ENCODE data around the gene STRA6. TPM values are rescaled to one million over a fixed set of nuclear protein-coding genes. Genes with fewer than 3 reads are reported as not detected.

The STRA6 gene
- polyA plus RNA-seq, 6 donors from 2014 or later = not detected

DNA sequence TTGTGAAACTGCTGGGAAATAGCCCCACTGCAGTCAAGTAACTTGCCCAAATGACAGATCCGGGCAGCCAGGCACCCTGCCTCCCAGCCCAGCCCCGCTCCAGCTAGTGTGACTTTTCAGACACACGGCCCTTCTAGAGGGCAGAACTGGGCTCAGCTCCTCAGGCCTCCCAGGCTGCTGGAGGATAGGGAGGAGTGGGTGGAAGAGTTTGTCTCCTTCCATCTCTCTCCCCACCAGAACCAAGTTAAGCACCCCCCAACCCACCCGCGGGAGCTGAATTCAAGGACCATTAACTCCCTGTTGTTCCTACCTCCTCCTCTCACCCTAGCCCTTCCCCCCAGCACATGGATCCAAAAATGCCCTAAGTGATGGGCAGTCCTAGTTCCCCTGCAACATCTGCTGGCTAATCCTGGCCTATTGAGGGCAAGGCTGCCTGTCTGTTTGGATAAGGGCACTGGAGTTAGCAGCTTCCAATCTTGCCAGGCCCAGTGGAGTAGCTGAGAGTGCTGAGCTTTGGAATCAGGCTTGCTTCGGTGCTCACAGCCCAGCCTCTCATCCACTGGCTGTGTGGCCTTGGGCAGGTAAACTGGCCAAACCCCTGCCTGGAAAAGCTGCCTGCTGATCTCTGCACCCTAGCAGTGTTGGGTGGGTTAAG is 36.6 kb upstream of the STRA6 start:
- Mint-ChIP-seq H3K27me3 (peaks cover 25 to 32% (median 32%) of the 10 kb centered on the region in 3 donors), H3K36me3 (no peaks in the 10 kb centered on the region), H3K27ac (peak overlapping the region in 2 of 6 donors; percentile 15 to 32), H3K4me3 (no peak overlapping the region), H3K9me3 (no peaks in the 10 kb centered on the region), H3K4me1 (peaks cover 8 to 10% (median 9%) of the 10 kb centered on the region in 3 donors)
- DNase-seq (no peak), ATAC-seq (ENCODE audit: low read depth in 2 of 2) (no peak)

DNA sequence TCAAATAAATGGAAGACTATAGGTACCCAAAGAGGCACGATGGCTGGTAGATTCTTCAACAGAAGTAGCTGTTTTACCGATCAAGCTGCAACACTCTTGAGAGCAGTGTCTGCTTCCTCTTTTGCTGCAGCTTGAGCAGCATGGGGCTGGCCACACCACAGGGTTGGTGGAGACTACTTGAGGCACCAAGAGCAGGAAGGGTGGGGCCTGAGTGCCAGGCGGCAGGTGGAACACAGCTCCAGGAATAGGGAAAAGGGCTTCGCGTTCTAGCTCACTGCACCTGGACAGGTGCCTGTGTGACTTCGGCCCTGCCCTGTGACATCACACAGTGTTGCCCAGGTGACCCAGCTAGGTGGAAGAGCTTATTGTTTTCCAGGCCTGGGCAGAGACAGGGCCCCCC is 33.4 kb upstream of the STRA6 start, which contains the start of gene CCDC33:
Gene CCDC33, plus strand, starts transcription at position 365 of the 400 bp plus-strand sequence. CDS start 394 bp downstream, outside the sequence.
- H3K4me1 Mint-ChIP-seq = peaks cover 8 to 10% (median 10%) of the 10 kb centered on the region in 3 donors
- H3K4me3 Mint-ChIP-seq = no peak within 1 kb of the TSS
- peak within 1 kb of the TSS in 1 of 6 donors; percentile 88 for H3K27ac Mint-ChIP-seq
- H3K9me3 Mint-ChIP-seq = no peaks in the 10 kb centered on the region
- DNase-seq (peak; percentile 14), ATAC-seq (ENCODE audit: low read depth in 2 of 2) (peak; percentile 81 to 90)
- H3K36me3 Mint-ChIP-seq = no peaks in the 10 kb centered on the region
- H3K27me3 Mint-ChIP-seq = peaks cover 10 to 21% (median 10%) of the 10 kb centered on the region in 3 donors

DNA sequence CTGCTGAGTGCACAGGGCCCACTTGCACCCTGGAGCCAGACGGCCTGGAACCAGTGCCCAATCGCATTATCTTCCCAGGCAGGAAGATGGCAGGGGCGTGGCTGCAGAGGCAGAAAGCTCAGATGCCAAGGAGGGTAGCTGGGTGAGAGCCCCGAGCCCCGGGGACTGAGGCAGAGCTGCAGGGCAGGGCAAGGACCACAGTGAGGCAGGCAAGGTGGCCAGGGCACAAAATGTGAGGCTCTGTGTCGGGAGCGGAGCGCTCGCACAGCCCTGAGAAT is 31.9 kb upstream of the STRA6 start:
- Mint-ChIP-seq H3K4me3 (no peak overlapping the region), H3K9me3 (no peaks in the 10 kb centered on the region), H3K27ac (peak overlapping the region in 1 of 6 donors; percentile 29), H3K4me1 (peaks cover 8 to 10% (median 10%) of the 10 kb centered on the region in 3 donors), H3K36me3 (no peaks in the 10 kb centered on the region), H3K27me3 (peaks cover 8 to 32% (median 13%) of the 10 kb centered on the region in 3 donors)
- no peak for ATAC-seq (ENCODE audit: low read depth in 2 of 2)
- DNase-seq = no peak

DNA sequence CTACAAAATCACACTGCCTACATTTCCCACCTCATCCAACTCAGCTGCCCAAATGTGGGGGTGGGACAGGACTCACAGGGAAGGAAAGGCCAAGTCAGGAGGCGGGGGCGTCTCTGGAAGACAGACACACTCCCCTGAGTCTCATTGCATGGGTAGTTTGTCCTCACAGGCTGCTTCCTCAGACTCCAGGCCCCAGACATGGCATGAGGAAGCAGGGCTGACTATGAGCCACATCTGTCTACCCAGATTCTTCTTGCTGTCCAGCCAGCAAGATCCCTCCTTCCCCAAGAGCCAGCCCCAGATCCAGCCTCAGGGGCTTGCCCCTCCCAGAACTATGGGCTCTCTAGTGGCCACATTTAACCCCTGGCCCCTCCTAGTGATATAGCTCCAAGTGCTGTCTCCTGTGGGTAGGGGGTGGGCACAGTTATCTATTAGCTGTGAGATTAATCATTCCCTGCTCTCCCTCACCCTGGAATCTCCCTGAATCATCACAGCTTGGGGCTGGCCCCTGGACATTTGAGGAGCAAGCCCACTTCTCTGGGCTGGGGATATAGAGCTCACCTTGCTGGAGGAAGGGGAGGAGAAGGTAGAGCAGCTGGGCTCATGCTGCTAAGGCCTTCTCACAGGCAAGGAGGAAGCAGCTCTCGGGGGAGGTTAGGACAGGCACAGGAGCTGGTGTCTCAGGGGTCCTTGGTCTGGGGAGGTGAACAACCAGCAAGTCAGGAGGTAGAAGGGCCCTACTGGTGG is 31.4 kb upstream of the STRA6 start:
- peak overlapping the region in 1 of 6 donors; percentile 29 for H3K27ac Mint-ChIP-seq
- peaks cover 8 to 10% (median 10%) of the 10 kb centered on the region in 3 donors for H3K4me1 Mint-ChIP-seq
- DNase-seq (no peak), ATAC-seq (ENCODE audit: low read depth in 2 of 2) (no peak)
- H3K36me3 Mint-ChIP-seq = no peaks in the 10 kb centered on the region
- no peak overlapping the region for H3K4me3 Mint-ChIP-seq
- no peaks in the 10 kb centered on the region for H3K9me3 Mint-ChIP-seq
- peaks cover 9 to 35% (median 18%) of the 10 kb centered on the region in 3 donors for H3K27me3 Mint-ChIP-seq

DNA sequence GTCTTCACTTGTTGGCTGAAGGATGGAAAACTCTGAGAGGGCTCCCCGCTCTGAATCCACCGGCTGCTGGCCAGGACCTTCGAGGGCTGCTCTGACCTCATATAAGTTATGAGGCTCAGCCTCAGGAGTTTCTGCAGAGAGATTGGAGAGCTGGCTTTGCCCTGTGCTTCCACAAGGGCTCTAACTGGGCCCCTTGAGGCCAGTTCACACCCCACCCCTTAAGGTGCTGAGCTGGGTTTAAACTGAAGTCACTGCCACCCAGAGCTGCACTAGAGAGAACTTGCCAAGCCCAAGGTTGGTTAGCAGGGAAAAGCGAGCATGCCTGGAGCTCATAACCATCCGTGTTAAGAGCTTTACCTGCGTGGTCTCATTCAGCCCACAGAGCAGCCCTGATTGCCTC is 30.8 kb upstream of the STRA6 start:
- Mint-ChIP-seq H3K36me3 (no peaks in the 10 kb centered on the region), H3K4me1 (peaks cover 8 to 10% (median 10%) of the 10 kb centered on the region in 3 donors), H3K4me3 (no peak overlapping the region), H3K27me3 (peaks cover 5 to 37% (median 18%) of the 10 kb centered on the region in 3 donors), H3K27ac (no peak overlapping the region), H3K9me3 (no peaks in the 10 kb centered on the region)
- DNase-seq (no peak), ATAC-seq (ENCODE audit: low read depth in 2 of 2) (no peak)

DNA sequence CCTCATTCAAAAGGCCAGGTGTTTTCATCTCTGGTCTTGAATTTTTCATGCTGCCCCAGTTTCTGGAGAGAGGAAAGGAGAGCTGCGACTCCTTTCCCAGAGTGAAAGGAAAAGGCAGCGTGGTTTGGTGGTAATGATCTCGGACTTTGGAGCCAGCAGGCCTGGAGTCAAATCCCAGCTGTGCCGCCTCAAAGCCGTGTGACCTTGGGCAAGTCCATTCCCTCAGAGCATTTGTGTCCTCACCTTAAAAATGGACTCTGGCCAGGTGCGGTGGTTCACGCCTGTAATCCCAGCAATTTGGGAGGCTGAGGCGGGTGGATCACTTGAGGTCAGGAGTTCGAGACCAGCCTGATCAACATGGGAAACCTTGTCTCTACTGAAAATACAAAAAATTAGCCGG is 28.9 kb upstream of the STRA6 start:
- Mint-ChIP-seq H3K4me3 (no peak overlapping the region), H3K27me3 (peaks cover 7 to 51% (median 24%) of the 10 kb centered on the region in 3 donors), H3K9me3 (no peaks in the 10 kb centered on the region), H3K27ac (no peak overlapping the region), H3K4me1 (peaks cover 8 to 11% (median 9%) of the 10 kb centered on the region in 3 donors), H3K36me3 (no peaks in the 10 kb centered on the region)
- no peak for ATAC-seq (ENCODE audit: low read depth in 2 of 2)
- no peak for DNase-seq

DNA sequence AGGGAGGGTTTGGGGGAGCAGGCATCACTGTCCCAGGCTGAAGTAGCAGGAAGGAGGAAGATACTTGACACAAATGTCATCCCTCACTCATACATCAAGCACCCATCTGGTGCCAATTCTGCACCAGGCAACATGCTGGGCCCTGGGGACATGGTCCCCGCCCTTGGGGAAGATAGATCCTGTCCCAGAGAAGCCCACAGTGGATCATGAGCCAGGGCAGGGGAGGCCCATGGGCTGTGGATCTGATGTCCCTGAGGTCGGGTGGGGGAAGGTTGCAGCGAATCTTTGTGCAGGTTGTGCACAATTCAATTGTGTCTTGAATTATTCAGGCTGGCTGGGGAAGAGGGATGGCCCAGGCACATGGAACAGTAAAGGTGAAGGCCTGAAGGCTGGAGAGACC is 27.1 kb upstream of the STRA6 start:
- no peak overlapping the region for H3K4me3 Mint-ChIP-seq
- no peak for DNase-seq
- H3K36me3 Mint-ChIP-seq = no peaks in the 10 kb centered on the region
- ATAC-seq (ENCODE audit: low read depth in 2 of 2) = no peak
- no peak overlapping the region for H3K27ac Mint-ChIP-seq
- H3K27me3 Mint-ChIP-seq = peaks cover 16 to 67% (median 41%) of the 10 kb centered on the region in 3 donors
- peaks cover 0 to 4% (median 2%) of the 10 kb centered on the region in 3 donors for H3K4me1 Mint-ChIP-seq
- no peaks in the 10 kb centered on the region for H3K9me3 Mint-ChIP-seq

DNA sequence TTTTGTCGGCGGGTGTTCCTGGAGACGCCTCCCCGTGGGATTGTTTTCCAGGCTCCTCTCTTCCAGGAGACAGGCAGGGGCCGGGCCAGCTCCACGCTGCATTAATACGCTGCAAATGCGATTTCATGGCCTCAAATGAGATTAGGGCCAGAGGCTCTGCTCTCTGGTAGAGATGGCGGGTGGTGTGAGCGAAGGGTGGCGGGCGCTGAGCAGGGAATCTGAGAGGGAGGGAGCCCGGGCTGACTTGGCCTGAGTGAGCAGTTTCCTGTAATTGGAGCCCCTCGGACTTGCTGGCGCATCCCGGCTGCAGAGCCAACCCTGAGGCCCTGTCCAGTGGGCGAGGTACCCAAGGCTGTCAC is 26.1 kb upstream of the STRA6 start:
- H3K27me3 Mint-ChIP-seq = peaks cover 24 to 69% (median 44%) of the 10 kb centered on the region in 3 donors
- H3K9me3 Mint-ChIP-seq = no peaks in the 10 kb centered on the region
- no peaks in the 10 kb centered on the region for H3K36me3 Mint-ChIP-seq
- DNase-seq = no peak
- H3K4me3 Mint-ChIP-seq = no peak overlapping the region
- peaks cover 0 to 1% (median 0%) of the 10 kb centered on the region in 3 donors for H3K4me1 Mint-ChIP-seq
- no peak for ATAC-seq (ENCODE audit: low read depth in 2 of 2)
- H3K27ac Mint-ChIP-seq = no peak overlapping the region

DNA sequence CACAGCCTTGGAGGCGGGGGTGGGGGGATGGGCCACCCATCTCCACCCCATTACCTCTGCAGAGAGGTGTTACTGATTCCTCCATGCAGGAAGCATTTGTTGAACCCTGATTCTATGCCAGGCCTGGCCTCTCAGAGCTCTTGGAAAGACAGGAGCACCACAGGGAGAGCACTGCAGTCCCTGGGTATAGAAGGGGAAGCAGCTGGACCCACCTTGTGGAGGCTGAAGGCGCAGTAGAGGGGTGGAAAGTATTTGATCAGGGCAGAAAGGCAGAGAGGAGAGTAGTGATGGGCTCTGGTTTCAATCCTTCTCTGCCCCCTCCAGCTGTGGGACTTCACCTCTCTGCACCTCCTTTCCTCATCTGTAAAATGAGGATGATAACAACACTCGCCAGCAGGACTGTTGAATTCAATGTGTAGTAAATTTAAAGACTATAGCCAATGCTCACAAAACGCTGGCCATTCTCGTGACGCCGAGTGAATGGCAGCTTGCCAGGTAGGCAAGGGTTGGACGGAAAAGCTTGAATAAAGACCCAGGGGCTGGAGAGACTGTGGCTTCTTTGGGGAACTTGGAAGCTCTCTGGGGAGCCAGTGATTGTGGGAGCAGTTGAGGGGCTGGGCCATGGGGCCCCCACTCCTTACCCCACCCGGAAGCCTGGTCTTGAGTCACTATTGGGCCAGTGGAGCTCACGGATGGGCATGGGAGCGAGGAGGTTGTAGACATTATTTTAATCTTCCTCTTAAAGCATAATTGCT is 25.6 kb upstream of the STRA6 start:
- ATAC-seq (ENCODE audit: low read depth in 2 of 2) (no peak), DNase-seq (no peak)
- Mint-ChIP-seq H3K36me3 (no peaks in the 10 kb centered on the region), H3K4me1 (peaks cover 0 to 1% (median 0%) of the 10 kb centered on the region in 3 donors), H3K4me3 (no peak overlapping the region), H3K27ac (no peak overlapping the region), H3K9me3 (no peaks in the 10 kb centered on the region), H3K27me3 (peaks cover 27 to 74% (median 50%) of the 10 kb centered on the region in 3 donors)

DNA sequence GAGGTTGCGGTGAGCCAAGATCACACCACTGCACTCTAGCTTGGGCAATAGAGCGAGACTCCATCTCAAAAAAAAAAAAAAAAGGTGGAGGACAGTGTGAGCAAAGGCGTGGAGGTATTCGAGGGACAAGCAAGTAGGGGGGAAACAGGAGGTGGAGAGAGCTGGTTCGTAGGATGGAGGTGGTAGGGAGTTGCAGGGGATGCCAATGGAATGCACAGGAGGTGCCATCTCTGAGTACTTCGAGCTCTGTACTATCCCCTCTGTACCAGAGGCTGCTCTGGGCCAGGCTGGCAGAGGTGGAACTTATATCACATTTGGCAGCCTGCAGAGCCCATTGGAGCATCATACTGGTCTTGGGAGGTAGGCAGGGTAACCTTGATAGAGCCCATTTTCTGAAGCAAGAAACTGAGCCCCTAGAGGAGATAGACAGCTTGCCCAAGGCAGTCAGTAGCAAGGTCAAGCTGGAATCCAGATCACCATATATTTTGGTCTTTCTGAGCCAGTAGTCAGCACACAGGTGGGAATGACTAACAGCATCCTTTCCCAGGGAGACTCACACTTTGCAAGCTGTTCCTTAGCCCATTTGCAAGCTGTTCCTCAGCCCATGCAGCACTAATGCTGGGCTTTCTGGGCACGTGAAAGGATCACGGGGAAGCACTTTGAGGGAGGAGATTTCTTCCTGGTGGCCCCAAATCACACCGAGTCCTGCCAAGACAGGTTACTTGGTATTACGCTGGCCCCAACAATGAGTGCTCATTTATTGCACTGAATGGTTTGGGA is 24.4 kb upstream of the STRA6 start:
- H3K4me3 Mint-ChIP-seq = no peak overlapping the region
- H3K27me3 Mint-ChIP-seq = peaks cover 27 to 78% (median 59%) of the 10 kb centered on the region in 3 donors

DNA sequence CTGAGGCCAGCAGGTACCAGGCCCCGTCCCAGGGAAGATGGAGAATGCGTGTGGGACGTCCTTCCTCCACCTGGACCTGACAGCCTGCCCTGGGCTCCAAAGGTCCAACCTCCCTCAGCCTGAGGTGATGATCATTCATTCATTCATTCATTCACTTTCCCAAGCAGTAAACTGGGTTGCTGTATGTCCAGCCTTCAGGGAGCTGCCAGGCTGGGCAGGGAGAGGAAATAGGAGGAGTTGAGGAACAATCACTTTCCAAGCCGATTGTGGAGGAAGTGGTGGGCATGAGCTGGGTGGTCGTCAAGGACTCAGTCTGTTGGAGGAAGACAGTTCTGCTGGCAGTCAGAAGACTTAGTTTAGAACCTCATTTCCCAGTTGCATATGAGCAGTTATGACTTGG is 23.3 kb upstream of the STRA6 start:
- Mint-ChIP-seq H3K4me3 (no peak overlapping the region), H3K4me1 (peaks cover 0 to 1% (median 0%) of the 10 kb centered on the region in 3 donors), H3K36me3 (no peaks in the 10 kb centered on the region), H3K27ac (no peak overlapping the region), H3K27me3 (peaks cover 31 to 77% (median 63%) of the 10 kb centered on the region in 3 donors), H3K9me3 (no peaks in the 10 kb centered on the region)
- DNase-seq = no peak
- no peak for ATAC-seq (ENCODE audit: low read depth in 2 of 2)

More for the DNA sequence above, 24.4 kb upstream of the STRA6 start:
- H3K36me3 Mint-ChIP-seq = no peaks in the 10 kb centered on the region
- ATAC-seq (ENCODE audit: low read depth in 2 of 2) (no peak), DNase-seq (no peak)
- peaks cover 0 to 1% (median 0%) of the 10 kb centered on the region in 3 donors for H3K4me1 Mint-ChIP-seq
- H3K27ac Mint-ChIP-seq = peak overlapping the region in 1 of 6 donors; percentile 60
- H3K9me3 Mint-ChIP-seq = no peaks in the 10 kb centered on the region

DNA sequence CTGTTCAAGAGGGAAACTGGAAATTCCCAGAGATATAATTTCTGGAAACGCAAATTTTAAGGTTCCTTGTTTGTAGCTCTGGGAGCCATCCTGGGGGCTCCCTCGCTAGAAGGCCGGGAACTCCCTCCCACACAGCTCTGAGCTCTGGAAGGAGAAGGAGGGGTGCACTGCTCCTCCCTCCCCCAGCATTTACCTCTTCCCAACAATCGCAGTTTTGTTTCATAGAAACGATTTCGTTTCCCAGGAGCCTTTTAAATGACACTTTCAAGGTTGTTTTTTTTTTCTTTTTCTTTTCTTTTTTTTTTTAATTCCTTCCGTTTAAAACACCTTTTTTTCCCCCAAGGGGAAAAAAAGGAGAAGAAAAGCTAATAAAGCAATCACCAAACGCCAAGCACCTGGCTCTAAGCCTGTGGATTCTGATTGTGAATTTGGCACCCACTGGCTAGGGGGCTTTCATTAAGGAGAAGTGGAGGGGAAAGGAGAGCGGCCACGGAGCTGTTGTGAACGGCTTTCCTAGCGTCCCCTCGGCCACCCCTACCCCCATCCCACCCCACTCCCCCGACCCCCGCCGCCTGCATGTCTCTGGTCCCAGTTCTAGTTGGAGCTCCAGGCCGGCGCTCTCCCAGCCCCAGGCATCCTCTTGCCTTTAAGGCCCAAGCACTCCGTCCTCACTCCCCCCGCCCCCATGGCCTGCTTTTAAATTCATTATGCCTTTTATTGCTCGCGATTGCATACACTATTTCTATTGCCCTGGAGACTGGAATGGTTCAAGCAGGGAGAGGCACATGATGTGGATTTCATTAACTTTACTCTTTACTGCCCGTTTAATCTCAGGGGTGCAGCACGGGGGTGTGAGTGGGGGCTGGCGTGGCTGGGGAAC is 19.9 kb upstream of the STRA6 start:
- H3K27me3 Mint-ChIP-seq = peaks cover 36 to 78% (median 66%) of the 10 kb centered on the region in 3 donors
- no peak overlapping the region for H3K27ac Mint-ChIP-seq
- H3K9me3 Mint-ChIP-seq = no peaks in the 10 kb centered on the region
- ATAC-seq (ENCODE audit: low read depth in 2 of 2) = no peak
- peaks cover 0 to 1% (median 0%) of the 10 kb centered on the region in 3 donors for H3K4me1 Mint-ChIP-seq
- no peaks in the 10 kb centered on the region for H3K36me3 Mint-ChIP-seq
- H3K4me3 Mint-ChIP-seq = no peak overlapping the region
- DNase-seq = no peak
